ENCODE data around the gene CBLC. TPM values are rescaled to one million over a fixed set of nuclear protein-coding genes. Genes with fewer than 3 reads are reported as not detected.
A peak's percentile ranks its signal among the peaks of the same experiment; 100 is the strongest.
"Not testable (repeated sequence)": the region's sequence is repeated elsewhere in the genome, so short reads cannot be mapped to it uniquely, and the experiment has no call there.

The CBLC gene
- polyA plus RNA-seq, 4 donors, result 5.0 to 7.8 (median 6.9) TPM

GRCh38 chr19:44816301-44816700, 38.6 kb downstream of the CBLC start:
- DNase-seq (ENCODE audit: low read depth in 4 of 4, low spot score in 2 of 4), result no peak

GRCh38 chr19:44817725-44818465, 40.2 kb downstream of the CBLC start:
- DNase-seq (ENCODE audit: low read depth in 4 of 4, low spot score in 2 of 4), result no peak

- DNase-seq (ENCODE audit: low read depth in 4 of 4, low spot score in 2 of 4), result no peak
These were observed 40.9 kb downstream of the CBLC start for GRCh38 chr19:44818466-44819031.

- DNase-seq (ENCODE audit: low read depth in 4 of 4, low spot score in 2 of 4), result no peak
These were observed 41.6 kb downstream of the CBLC start for GRCh38 chr19:44819246-44819832.

GRCh38 chr19:44820648-44821609, 43.2 kb downstream of the CBLC start:
- DNase-seq (ENCODE audit: low read depth in 4 of 4, low spot score in 2 of 4), result no peak

GRCh38 chr19:44822177-44822576, 44.5 kb downstream of the CBLC start:
- no peak for DNase-seq (ENCODE audit: low read depth in 4 of 4, low spot score in 2 of 4)

GRCh38 chr19:44822670-44823372, 45.1 kb downstream of the CBLC start:
- no peak for DNase-seq (ENCODE audit: low read depth in 4 of 4, low spot score in 2 of 4)

GRCh38 chr19:44823373-44823698, 45.6 kb downstream of the CBLC start:
- no peak for DNase-seq (ENCODE audit: low read depth in 4 of 4, low spot score in 2 of 4)

- no peak for DNase-seq (ENCODE audit: low read depth in 4 of 4, low spot score in 2 of 4)
These were observed 47.1 kb downstream of the CBLC start for GRCh38 chr19:44824761-44825160.

- not testable (repeated sequence) for DNase-seq (ENCODE audit: low read depth in 4 of 4, low spot score in 2 of 4)
These were observed 55.2 kb downstream of the CBLC start for GRCh38 chr19:44832875-44833274.

GRCh38 chr19:44834399-44834798, 56.7 kb downstream of the CBLC start:
- not testable (repeated sequence) for DNase-seq (ENCODE audit: low read depth in 4 of 4, low spot score in 2 of 4)

GRCh38 chr19:44839276-44839675, 61.6 kb downstream of the CBLC start:
- no peak for DNase-seq (ENCODE audit: low read depth in 4 of 4, low spot score in 2 of 4)

- DNase-seq (ENCODE audit: low read depth in 4 of 4, low spot score in 2 of 4), result no peak
These were observed 63.1 kb downstream of the CBLC start for GRCh38 chr19:44840811-44841210.

- DNase-seq (ENCODE audit: low read depth in 4 of 4, low spot score in 2 of 4), result no peak
These were observed 63.5 kb downstream of the CBLC start for GRCh38 chr19:44841231-44841630.

- no peak for DNase-seq (ENCODE audit: low read depth in 4 of 4, low spot score in 2 of 4)
These were observed 67.6 kb downstream of the CBLC start for GRCh38 chr19:44845286-44845611.

GRCh38 chr19:44845612-44846454, 68.1 kb downstream of the CBLC start, which contains the start of gene NECTIN2:
Gene NECTIN2 (plus strand): TSS chr19:44846297. CDS start chr19:44846526, 229 bp downstream.
- peak; percentile 93 to 98 (median 97) for DNase-seq (ENCODE audit: low read depth in 4 of 4, low spot score in 2 of 4)

- peak in 2 of 4 donors; percentile 52 to 56 for DNase-seq (ENCODE audit: low read depth in 4 of 4, low spot score in 2 of 4)
These were observed 68.9 kb downstream of the CBLC start for GRCh38 chr19:44846455-44847143.

- peak in 2 of 4 donors; percentile 31 to 51 for DNase-seq (ENCODE audit: low read depth in 4 of 4, low spot score in 2 of 4)
These were observed 69.7 kb downstream of the CBLC start for GRCh38 chr19:44847144-44848035.

Measured in left renal cortex interstitium (tissue), 4 donors.